OCI-LY7 (cell line): ENCODE data around the gene MLKL.

Experiments used
- EZH2phosphoT487 ChIP-seq: fragments of 200-600 bp; sonication (generic); IDR thresholded peaks from 2 replicates; pipeline ENCODE4 v1.6.1; 2018; ENCODE audit warnings: low read depth, borderline replicate concordance, mild to moderate bottlenecking, mixed run types, antibody characterized with exemption, low read length, moderate library complexity, mixed read lengths
- TF ChIP-seq, protein P1 (sequence below): fragments of 200-600 bp; sonication (generic); conservative IDR thresholded peaks from 2 replicates; pipeline ENCODE4 v1.5.1; 2014; ENCODE audit warnings: mild to moderate bottlenecking, antibody characterized with exemption, low read length, moderate library complexity, mixed read lengths

DNA sequence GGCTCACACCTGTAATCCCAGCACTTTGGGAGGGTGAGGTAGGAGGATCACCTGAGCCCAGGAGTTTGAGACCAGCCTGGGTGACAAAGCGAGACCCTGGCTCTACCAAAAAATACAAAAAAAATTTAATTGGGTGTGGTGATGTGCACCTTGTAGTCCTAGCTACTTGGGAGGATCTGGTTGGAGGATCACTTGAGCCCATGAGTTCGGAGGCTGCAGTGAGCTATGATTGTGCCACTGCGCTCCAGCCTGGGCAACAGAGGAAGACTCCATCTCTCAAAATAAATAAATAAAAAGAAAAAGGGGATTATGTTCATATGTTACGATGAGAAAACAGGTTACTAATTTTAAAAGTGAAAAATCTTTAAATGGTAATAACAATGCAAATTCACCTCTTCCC lies 996 bp downstream of the MLKL start:
- TF ChIP-seq, protein P1, sequence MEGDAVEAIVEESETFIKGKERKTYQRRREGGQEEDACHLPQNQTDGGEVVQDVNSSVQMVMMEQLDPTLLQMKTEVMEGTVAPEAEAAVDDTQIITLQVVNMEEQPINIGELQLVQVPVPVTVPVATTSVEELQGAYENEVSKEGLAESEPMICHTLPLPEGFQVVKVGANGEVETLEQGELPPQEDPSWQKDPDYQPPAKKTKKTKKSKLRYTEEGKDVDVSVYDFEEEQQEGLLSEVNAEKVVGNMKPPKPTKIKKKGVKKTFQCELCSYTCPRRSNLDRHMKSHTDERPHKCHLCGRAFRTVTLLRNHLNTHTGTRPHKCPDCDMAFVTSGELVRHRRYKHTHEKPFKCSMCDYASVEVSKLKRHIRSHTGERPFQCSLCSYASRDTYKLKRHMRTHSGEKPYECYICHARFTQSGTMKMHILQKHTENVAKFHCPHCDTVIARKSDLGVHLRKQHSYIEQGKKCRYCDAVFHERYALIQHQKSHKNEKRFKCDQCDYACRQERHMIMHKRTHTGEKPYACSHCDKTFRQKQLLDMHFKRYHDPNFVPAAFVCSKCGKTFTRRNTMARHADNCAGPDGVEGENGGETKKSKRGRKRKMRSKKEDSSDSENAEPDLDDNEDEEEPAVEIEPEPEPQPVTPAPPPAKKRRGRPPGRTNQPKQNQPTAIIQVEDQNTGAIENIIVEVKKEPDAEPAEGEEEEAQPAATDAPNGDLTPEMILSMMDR, result no peak
- TF ChIP-seq EZH2phosphoT487, result no peak
